Chondrocyte (in vitro differentiated cells): ENCODE data around the gene ATP1B3. TPM values are rescaled to one million over a fixed set of nuclear protein-coding genes. Genes with fewer than 3 reads are reported as not detected.

Source experiments
- DNase-seq: peaks from one replicate; pipeline ENCODE4 v3.0.0; 2021; ENCODE audit warnings: mixed read lengths, low spot score
- H3K27ac Mint-ChIP-seq: one replicate; pipeline ENCODE4 v1.8.0; 2021; ENCODE audit warnings: mild to moderate bottlenecking, moderate library complexity, mixed read lengths; ENCODE audit not compliant: unreplicated experiment
- H3K27me3 Mint-ChIP-seq: 2 replicates; pipeline ENCODE4 v1.8.0; 2021; ENCODE audit warnings: low read depth, mixed read lengths
- H3K36me3 Mint-ChIP-seq: 2 replicates; pipeline ENCODE4 v1.8.0; 2021; ENCODE audit warnings: low read depth, mixed read lengths
- H3K4me1 Mint-ChIP-seq: 2 replicates; pipeline ENCODE4 v1.8.0; 2021; ENCODE audit warnings: low read depth, mild to moderate bottlenecking, mixed read lengths
- H3K4me3 Mint-ChIP-seq: one replicate; pipeline ENCODE4 v1.8.0; 2021; ENCODE audit warnings: mild to moderate bottlenecking, moderate library complexity, mixed read lengths; ENCODE audit not compliant: unreplicated experiment
- H3K9me3 Mint-ChIP-seq: 2 replicates; pipeline ENCODE4 v1.8.0; 2021; ENCODE audit warnings: low read depth, mixed read lengths
- total RNA-seq: library from RNA; stranded (reverse); gene quantifications from 3 replicates; pipeline ENCODE4 v1.2.1, GENCODE V29; 2021
- TF ChIP-seq, protein P1 (sequence below): fragments of 200-600 bp; sonication (generic); IDR thresholded peaks from 2 replicates; pipeline ENCODE4 v1.5.0; 2021; ENCODE audit warnings: antibody characterized with exemption, mild to moderate bottlenecking, moderate library complexity

Gene ATP1B3
- total RNA-seq, 1 donor from 2014 or later: 165 TPM

- Mint-ChIP-seq H3K36me3 (peaks cover 19% of the 10 kb centered on the region), H3K27me3 (no peaks in the 10 kb centered on the region), H3K27ac (peak overlapping the region; percentile 32), H3K4me3 (no peak overlapping the region), H3K4me1 (no peaks in the 10 kb centered on the region), H3K9me3 (no peaks in the 10 kb centered on the region)
- DNase-seq: no peak
- TF ChIP-seq, protein P1, sequence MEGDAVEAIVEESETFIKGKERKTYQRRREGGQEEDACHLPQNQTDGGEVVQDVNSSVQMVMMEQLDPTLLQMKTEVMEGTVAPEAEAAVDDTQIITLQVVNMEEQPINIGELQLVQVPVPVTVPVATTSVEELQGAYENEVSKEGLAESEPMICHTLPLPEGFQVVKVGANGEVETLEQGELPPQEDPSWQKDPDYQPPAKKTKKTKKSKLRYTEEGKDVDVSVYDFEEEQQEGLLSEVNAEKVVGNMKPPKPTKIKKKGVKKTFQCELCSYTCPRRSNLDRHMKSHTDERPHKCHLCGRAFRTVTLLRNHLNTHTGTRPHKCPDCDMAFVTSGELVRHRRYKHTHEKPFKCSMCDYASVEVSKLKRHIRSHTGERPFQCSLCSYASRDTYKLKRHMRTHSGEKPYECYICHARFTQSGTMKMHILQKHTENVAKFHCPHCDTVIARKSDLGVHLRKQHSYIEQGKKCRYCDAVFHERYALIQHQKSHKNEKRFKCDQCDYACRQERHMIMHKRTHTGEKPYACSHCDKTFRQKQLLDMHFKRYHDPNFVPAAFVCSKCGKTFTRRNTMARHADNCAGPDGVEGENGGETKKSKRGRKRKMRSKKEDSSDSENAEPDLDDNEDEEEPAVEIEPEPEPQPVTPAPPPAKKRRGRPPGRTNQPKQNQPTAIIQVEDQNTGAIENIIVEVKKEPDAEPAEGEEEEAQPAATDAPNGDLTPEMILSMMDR: no peak
Observed at GRCh38 chr3:141928631-141929270, 52.3 kb downstream of the ATP1B3 start.

DNA sequence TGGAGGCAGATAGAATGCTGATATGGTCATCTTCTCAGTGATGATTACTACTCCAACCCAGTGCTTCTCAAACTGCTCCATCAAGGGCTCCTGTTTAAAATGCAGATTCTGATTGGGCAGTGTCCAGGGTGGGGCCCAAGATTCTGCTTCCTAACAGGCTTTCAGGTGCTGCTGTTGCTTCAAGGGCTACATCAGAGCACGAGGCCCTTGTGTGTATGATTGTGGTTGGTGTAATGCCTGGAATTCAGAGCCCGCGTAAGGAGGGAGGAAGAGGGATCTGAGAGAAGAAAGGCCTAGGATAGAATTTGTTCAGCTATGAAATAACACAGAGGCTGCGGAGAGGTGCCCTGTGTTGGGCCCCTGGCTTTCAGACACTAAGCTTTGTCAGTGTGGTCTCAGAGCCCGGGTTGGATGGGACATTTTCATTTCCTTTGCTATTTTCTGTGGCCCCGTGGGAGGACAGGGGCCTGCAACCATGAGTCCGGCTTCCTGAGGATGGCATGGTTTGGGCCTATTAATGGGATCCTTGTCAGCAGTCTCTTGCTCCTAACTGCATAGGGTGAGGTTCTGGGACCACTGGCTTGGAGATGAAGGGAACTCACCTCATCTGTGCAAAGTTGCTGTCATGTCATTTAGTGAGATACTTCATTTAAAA, 53.0 kb downstream of the ATP1B3 start:
- DNase-seq: no peak
- Mint-ChIP-seq H3K27me3 (no peaks in the 10 kb centered on the region), H3K9me3 (no peaks in the 10 kb centered on the region), H3K4me1 (no peaks in the 10 kb centered on the region), H3K36me3 (peaks cover 17% of the 10 kb centered on the region), H3K27ac (no peak overlapping the region), H3K4me3 (no peak overlapping the region)
- TF ChIP-seq, protein P1: no peak

GRCh38 chr3:141930801-141931200, 54.4 kb downstream of the ATP1B3 start:
- H3K27ac Mint-ChIP-seq: no peak overlapping the region
- TF ChIP-seq, protein P1: no peak
- H3K9me3 Mint-ChIP-seq: no peaks in the 10 kb centered on the region
- H3K36me3 Mint-ChIP-seq: peaks cover 12% of the 10 kb centered on the region
- no peaks in the 10 kb centered on the region for H3K27me3 Mint-ChIP-seq
- no peak overlapping the region for H3K4me3 Mint-ChIP-seq
- DNase-seq: no peak
- no peaks in the 10 kb centered on the region for H3K4me1 Mint-ChIP-seq

DNA sequence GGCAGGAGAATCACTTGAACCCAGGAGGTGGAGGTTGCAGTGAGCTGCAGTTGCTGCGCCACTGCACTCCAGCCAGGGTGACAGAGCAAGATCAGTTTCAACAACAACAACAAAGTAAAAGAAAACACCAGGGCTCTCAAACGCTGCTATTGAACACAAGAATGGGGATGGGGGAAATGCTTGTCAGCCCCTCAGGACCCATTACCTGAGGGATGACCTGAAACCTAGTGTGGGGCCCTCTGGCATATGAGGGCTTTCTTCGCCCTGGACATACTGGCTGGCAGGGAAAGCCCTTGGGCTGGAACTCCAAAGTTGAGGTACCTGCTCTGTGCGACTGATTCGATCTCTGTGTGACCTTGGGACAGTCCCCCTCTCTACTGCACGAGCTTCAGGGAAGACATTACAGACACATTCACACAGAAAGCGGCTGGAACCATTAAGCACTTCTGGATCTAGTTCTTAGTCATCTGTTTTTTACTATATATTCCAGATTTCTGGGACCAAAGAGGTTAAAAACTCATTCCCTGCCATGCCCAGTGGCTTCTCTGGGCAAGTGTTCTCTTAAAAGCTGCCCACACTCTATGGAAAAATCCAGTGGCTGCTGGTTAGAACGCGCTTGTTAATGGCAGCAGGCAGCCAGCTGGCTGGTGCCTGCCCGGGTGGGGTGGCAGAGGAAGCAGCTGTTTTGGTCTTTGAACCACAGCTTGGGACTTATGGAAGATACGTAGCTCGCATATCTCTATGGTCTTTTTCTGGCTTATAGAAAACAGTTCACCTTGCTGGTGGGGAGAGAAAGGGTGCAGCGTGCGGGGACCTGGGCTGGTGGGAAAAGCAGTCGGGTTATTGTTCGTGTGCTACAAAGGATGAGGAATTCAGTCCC, 57.2 kb downstream of the ATP1B3 start:
- Mint-ChIP-seq H3K9me3 (no peaks in the 10 kb centered on the region), H3K27me3 (no peaks in the 10 kb centered on the region), H3K36me3 (peaks cover 2% of the 10 kb centered on the region), H3K27ac (no peak overlapping the region), H3K4me3 (no peak overlapping the region), H3K4me1 (no peaks in the 10 kb centered on the region)
- no peak for DNase-seq
- TF ChIP-seq, protein P1: no peak

DNA sequence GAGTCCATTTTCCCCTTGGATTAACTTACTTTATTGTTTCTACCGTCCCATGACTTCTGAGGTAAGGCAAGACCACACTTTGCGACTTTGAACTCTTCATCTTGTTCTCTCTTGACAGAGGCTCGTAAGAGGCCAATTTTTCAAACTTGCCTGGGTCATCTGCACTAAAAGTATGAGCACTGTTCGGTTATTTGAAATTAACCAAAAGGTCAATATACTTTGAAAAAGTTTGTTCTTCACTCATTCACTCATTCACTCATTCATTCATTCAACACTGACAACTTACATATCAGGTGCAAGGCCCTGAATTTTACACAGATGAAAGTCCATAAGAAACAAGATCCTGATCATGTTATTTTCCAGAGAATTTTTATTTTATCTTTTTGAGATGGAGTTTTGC, 57.9 kb downstream of the ATP1B3 start:
- no peaks in the 10 kb centered on the region for H3K27me3 Mint-ChIP-seq
- no peak overlapping the region for H3K4me3 Mint-ChIP-seq
- no peaks in the 10 kb centered on the region for H3K4me1 Mint-ChIP-seq
- TF ChIP-seq, protein P1: no peak
- no peaks in the 10 kb centered on the region for H3K36me3 Mint-ChIP-seq
- no peak for DNase-seq
- no peak overlapping the region for H3K27ac Mint-ChIP-seq
- no peaks in the 10 kb centered on the region for H3K9me3 Mint-ChIP-seq
